MM.1S (cell line): ENCODE data around the gene HSPB2.

ENCODE experiments used
- DNase-seq: peaks from one replicate; pipeline ENCODE4 v3.0.0-alpha.2; 2015
- H2AFZ ChIP-seq: fragments of 300-600 bp; sonication (generic); 2 replicates; pipeline ENCODE4 v1.6.0; 2016; ENCODE audit warnings: antibody characterized with exemption, low read length
- H3F3A ChIP-seq: fragments of 300-600 bp; sonication (generic); 2 replicates; pipeline ENCODE4 v1.6.1; 2016; ENCODE audit warnings: mild to moderate bottlenecking, antibody characterized with exemption, low read length, moderate library complexity, mixed read lengths; ENCODE audit not compliant: insufficient read depth
- H3K27ac ChIP-seq: fragments of 300-600 bp; sonication (generic); 2 replicates; pipeline ENCODE4 v1.5.1; 2016; ENCODE audit warnings: mild to moderate bottlenecking, low read length
- H3K27me3 ChIP-seq: fragments of 300-600 bp; sonication (generic); replicated peaks from 2 replicates; pipeline ENCODE4 v1.6.0; 2016; ENCODE audit warnings: low read length; ENCODE audit not compliant: insufficient read depth
- H3K36me3 ChIP-seq: fragments of 300-600 bp; sonication (generic); replicated peaks from 2 replicates; pipeline ENCODE4 v1.6.1; 2016; ENCODE audit warnings: mild to moderate bottlenecking, low read length, mixed read lengths; ENCODE audit not compliant: insufficient read depth
- H3K4me1 ChIP-seq: fragments of 300-600 bp; sonication (generic); 2 replicates; pipeline ENCODE4 v1.6.1; 2016; ENCODE audit warnings: low read length, mixed read lengths
- H3K4me2 ChIP-seq: fragments of 300-600 bp; sonication (generic); 2 replicates; pipeline ENCODE4 v1.6.0; 2016; ENCODE audit warnings: low read depth, low read length
- H3K4me3 ChIP-seq: fragments of 300-600 bp; sonication (generic); 2 replicates; pipeline ENCODE4 v1.5.1; 2016; ENCODE audit warnings: low read length, mixed read lengths
- H3K79me2 ChIP-seq: fragments of 300-600 bp; sonication (generic); 2 replicates; pipeline ENCODE4 v1.6.1; 2016; ENCODE audit warnings: mixed run types, low read length, mixed read lengths
- H3K9ac ChIP-seq: fragments of 300-600 bp; sonication (generic); 2 replicates; pipeline ENCODE4 v1.6.1; 2016; ENCODE audit warnings: low read length, mixed read lengths
- H3K9me2 ChIP-seq: fragments of 300-600 bp; sonication (generic); replicated peaks from 2 replicates; pipeline ENCODE4 v1.6.1; 2016; ENCODE audit warnings: mild to moderate bottlenecking, low read length, mixed read lengths; ENCODE audit not compliant: insufficient read depth
- H3K9me3 ChIP-seq: fragments of 300-600 bp; sonication (generic); replicated peaks from 2 replicates; pipeline ENCODE4 v1.6.1; 2016; ENCODE audit warnings: mild to moderate bottlenecking, low read length, mixed read lengths; ENCODE audit not compliant: insufficient read depth
- H4K20me1 ChIP-seq: fragments of 300-600 bp; sonication (generic); 2 replicates; pipeline ENCODE4 v1.6.1; 2016; ENCODE audit warnings: mild to moderate bottlenecking, low read length, moderate library complexity, mixed read lengths; ENCODE audit not compliant: insufficient read depth
- CTCF ChIP-seq: fragments of 300-600 bp; sonication (generic); IDR thresholded peaks from 2 replicates; pipeline ENCODE4 v1.5.1; 2016; ENCODE audit warnings: antibody characterized with exemption, low read length, mixed read lengths
- EZH2 ChIP-seq: fragments of 300-600 bp; sonication (generic); optimal IDR thresholded peaks from 2 replicates; pipeline ENCODE3; 2017; ENCODE audit warnings: low read depth, mild to moderate bottlenecking, antibody characterized with exemption, low read length, mixed read lengths
- EZH2phosphoT487 ChIP-seq: fragments of 300-600 bp; sonication (generic); IDR thresholded peaks from 2 replicates; pipeline ENCODE4 v1.6.1; 2018; ENCODE audit warnings: antibody characterized with exemption, low read length

HSPB2 gene

GRCh38 chr11:111910676-111911562 lies 1.6 kb upstream of the HSPB2 start:
- no peak overlapping the region for H3K9ac ChIP-seq
- no peak overlapping the region for H3K4me3 ChIP-seq
- no peak overlapping the region for H3K4me2 ChIP-seq
- no peaks in the 10 kb centered on the region for H4K20me1 ChIP-seq
- no peak for DNase-seq
- H3K9me2 ChIP-seq, result no peaks in the 10 kb centered on the region
- H3K9me3 ChIP-seq, result no peaks in the 10 kb centered on the region
- TF ChIP-seq EZH2phosphoT487 (no peak), EZH2 (no peak), CTCF (no peak)
- no peaks in the 10 kb centered on the region for H3K4me1 ChIP-seq
- no peak overlapping the region for H3K27ac ChIP-seq
- H2AFZ ChIP-seq, result no peak overlapping the region
- H3F3A ChIP-seq, result no peaks in the 10 kb centered on the region
- H3K79me2 ChIP-seq, result no peaks in the 10 kb centered on the region
- no peaks in the 10 kb centered on the region for H3K36me3 ChIP-seq
- H3K27me3 ChIP-seq, result no peaks in the 10 kb centered on the region; the same call in 1 of the 2 replicates

- Histone ChIP-seq H3K27ac (no peak within 1 kb of the TSS), H3K36me3 (no peaks in the 10 kb centered on the region), H3F3A (no peaks in the 10 kb centered on the region), H3K4me1 (no peaks in the 10 kb centered on the region), H3K9me2 (no peaks in the 10 kb centered on the region), H3K27me3 (no peaks in the 10 kb centered on the region; the same call in 1 of the 2 replicates), H3K9ac (no peak within 1 kb of the TSS), H4K20me1 (no peaks in the 10 kb centered on the region), H3K79me2 (no peaks in the 10 kb centered on the region), H2AFZ (no peak within 1 kb of the TSS), H3K9me3 (no peaks in the 10 kb centered on the region), H3K4me3 (no peak within 1 kb of the TSS), H3K4me2 (no peak within 1 kb of the TSS)
- TF ChIP-seq EZH2phosphoT487 (no peak), EZH2 (no peak), CTCF (no peak)
- no peak for DNase-seq
These were observed 752 bp upstream of the HSPB2 start, which contains the start of gene CRYAB for GRCh38 chr11:111911563-111912401. Gene CRYAB (minus strand): TSS chr11:111911770. CDS start chr11:111911724, 46 bp downstream.

GRCh38 chr11:111913031-111913861 lies 712 bp downstream of the HSPB2 start:
- no peak overlapping the region for H3K9ac ChIP-seq
- no peak overlapping the region for H3K4me2 ChIP-seq
- H3K27ac ChIP-seq, result no peak overlapping the region

More at GRCh38 chr11:111913031-111913861, 712 bp downstream of the HSPB2 start:
- H2AFZ ChIP-seq, result no peak overlapping the region
- no peaks in the 10 kb centered on the region for H3K9me3 ChIP-seq
- H3K36me3 ChIP-seq, result no peaks in the 10 kb centered on the region
- H3K27me3 ChIP-seq, result no peaks in the 10 kb centered on the region; the same call in 1 of the 2 replicates
- H4K20me1 ChIP-seq, result no peaks in the 10 kb centered on the region
- no peaks in the 10 kb centered on the region for H3K9me2 ChIP-seq
- no peaks in the 10 kb centered on the region for H3F3A ChIP-seq
- no peaks in the 10 kb centered on the region for H3K79me2 ChIP-seq
- no peaks in the 10 kb centered on the region for H3K4me1 ChIP-seq
- H3K4me3 ChIP-seq, result no peak overlapping the region
- no peak for DNase-seq
- TF ChIP-seq CTCF (no peak), EZH2phosphoT487 (no peak), EZH2 (no peak)
